HG03558 (cell line): ENCODE results near the gene PRAC2.

Experiments
- ATAC-seq: cut with Tn5 transposase; IDR thresholded peaks from one replicate; pipeline ENCODE4 v1.9.1; 2021; ENCODE audit warnings: moderate number of reproducible peaks; ENCODE audit not compliant: unreplicated experiment; ENCODE audit errors: extremely low read depth

The PRAC2 gene

GRCh38 chr17:48719642-48720265 lies 3.2 kb upstream of the PRAC2 start:
- ATAC-seq: no peak

GRCh38 chr17:48720266-48721008 lies 2.5 kb upstream of the PRAC2 start:
- ATAC-seq: no peak

- ATAC-seq: no peak
Observed at GRCh38 chr17:48721009-48721402, 2.0 kb upstream of the PRAC2 start.

GRCh38 chr17:48722201-48722907 lies 631 bp upstream of the PRAC2 start, which contains the start of gene PRAC1:
PRAC1 (minus strand) TSS chr17:48722518; CDS start chr17:48722392, 126 bp downstream.
- no peak for ATAC-seq

GRCh38 chr17:48723423-48724250 lies 652 bp downstream of the PRAC2 start:
- no peak for ATAC-seq

GRCh38 chr17:48724251-48725003 lies 1.4 kb downstream of the PRAC2 start:
- ATAC-seq: no peak

- no peak for ATAC-seq
Observed at GRCh38 chr17:48725004-48725287, 2.0 kb downstream of the PRAC2 start.

GRCh38 chr17:48725288-48726064 lies 2.5 kb downstream of the PRAC2 start:
- ATAC-seq: no peak

GRCh38 chr17:48726114-48726915 lies 3.3 kb downstream of the PRAC2 start:
- ATAC-seq: no peak

- no peak for ATAC-seq
Observed at GRCh38 chr17:48726916-48727286, 3.9 kb downstream of the PRAC2 start.

- ATAC-seq: no peak
Observed at GRCh38 chr17:48727415-48728175, 4.6 kb downstream of the PRAC2 start.

GRCh38 chr17:48728232-48729231 lies 5.5 kb downstream of the PRAC2 start, which contains the start of gene HOXB13:
HOXB13 (minus strand) TSS chr17:48728750; CDS start chr17:48728593, 157 bp downstream.
- ATAC-seq: no peak

GRCh38 chr17:48729335-48730239 lies 6.6 kb downstream of the PRAC2 start:
- no peak for ATAC-seq

- no peak for ATAC-seq
Observed at GRCh38 chr17:48730240-48730550, 7.2 kb downstream of the PRAC2 start.

- ATAC-seq: no peak
Observed at GRCh38 chr17:48731355-48731754, 8.4 kb downstream of the PRAC2 start.
